Right lobe of liver (tissue), 4 donors: ENCODE data around the gene CNOT4.

ENCODE experiments used
- POLR2A ChIP-seq: fragments of 450-650 bp; IDR thresholded peaks from one replicate; pipeline ENCODE4 v1.6.1; 2017; ENCODE audit warnings: antibody characterized with exemption, mild to moderate bottlenecking
- TF ChIP-seq, protein P1 (sequence below), 4 donors: fragments of 200-600 bp in 3 of 4; fragments of 450-650 bp in 1 of 4; IDR thresholded peaks; one replicate each; pipeline versions ENCODE4 v1.5.1 to v1.8.0; 2016 to 2022; ENCODE audit warnings: antibody characterized with exemption in 4 of 4, mild to moderate bottlenecking in 2 of 4
- donor health status: DM: no; HTN: no; CAD: no.
- donor health status: DM: no; HTN: no; CAD: no.
- donor health status: DM: no; HTN: yes; CAD: no.

DNA sequence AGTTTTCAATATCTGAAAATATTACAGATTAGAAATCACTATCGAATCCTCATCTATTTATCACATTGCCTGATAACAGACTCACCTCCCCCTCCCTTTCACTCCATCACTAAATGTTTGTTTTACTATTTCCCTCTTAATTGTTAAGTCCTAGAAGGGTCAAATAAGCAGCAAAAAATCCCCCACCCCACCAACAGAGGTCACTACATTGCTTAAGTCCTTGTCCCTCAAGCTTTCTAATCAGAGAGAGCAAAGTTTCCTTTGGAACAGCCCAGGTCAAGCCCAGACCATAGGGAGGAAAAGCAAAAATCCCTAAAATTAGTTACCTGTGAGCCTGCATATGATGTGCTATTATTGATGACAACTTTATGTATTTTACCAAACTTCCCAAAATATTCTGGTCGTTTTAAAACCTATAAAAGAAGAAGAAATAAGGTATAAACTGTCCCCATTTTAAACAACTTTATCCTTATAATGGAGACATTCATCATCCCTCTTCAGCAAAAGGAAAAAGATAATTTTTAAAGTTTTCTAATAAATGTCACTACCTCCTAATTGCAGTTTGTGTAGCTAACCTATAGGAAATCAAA is 95.0 kb downstream of the CNOT4 start:
- TF ChIP-seq POLR2A: no peak
- TF ChIP-seq, protein P1, sequence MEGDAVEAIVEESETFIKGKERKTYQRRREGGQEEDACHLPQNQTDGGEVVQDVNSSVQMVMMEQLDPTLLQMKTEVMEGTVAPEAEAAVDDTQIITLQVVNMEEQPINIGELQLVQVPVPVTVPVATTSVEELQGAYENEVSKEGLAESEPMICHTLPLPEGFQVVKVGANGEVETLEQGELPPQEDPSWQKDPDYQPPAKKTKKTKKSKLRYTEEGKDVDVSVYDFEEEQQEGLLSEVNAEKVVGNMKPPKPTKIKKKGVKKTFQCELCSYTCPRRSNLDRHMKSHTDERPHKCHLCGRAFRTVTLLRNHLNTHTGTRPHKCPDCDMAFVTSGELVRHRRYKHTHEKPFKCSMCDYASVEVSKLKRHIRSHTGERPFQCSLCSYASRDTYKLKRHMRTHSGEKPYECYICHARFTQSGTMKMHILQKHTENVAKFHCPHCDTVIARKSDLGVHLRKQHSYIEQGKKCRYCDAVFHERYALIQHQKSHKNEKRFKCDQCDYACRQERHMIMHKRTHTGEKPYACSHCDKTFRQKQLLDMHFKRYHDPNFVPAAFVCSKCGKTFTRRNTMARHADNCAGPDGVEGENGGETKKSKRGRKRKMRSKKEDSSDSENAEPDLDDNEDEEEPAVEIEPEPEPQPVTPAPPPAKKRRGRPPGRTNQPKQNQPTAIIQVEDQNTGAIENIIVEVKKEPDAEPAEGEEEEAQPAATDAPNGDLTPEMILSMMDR (IDR thresholded peaks at IDR 0.05): peak; percentile 45 to 59 (median 58)
